ENCODE results near the gene MUC4.

MUC4 gene

DNA sequence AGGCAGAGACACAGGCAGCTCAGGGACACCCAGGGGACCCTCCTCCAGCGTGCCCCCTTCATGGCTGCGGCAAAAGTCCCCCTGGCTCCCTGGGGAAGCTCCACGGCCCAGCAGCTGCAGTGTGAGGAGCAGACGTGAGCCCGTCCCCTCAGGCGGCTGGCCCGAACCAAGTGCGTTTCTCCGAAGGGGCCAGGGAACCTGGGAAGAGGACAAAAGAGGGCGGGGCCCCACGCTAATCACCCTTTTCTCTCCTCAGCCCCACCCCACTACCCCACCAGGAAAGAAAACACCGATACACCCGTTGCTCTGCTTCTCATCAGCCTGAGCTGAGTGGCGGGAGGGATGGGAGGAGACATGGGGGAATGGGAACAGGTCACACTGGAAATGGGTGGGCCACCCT is at the start of gene MUC4:
Gene MUC4 (minus strand): TSS at position 174 of the 400 bp plus-strand sequence. CDS start 112 bp downstream, at position 62.
- ATAC-seq: no peak

DNA sequence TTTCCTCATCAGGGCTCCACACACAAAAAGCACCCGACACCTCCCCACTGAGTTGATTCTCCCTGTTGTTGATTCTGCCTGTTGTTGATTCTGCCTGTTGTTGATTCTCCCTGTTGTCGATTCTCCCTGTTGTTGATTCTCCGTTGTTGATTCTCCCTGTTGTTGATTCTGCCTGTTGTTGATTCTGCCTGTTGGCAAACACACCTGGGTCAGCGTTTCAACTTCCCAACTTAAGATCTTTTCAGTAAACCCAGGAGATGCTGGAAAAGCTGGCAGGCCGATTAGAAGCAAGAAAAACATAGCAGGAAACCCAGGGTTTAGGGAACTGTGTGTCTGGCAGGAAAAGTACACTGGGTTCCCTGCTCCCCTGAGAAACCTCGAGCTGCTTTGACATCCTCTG is 48.7 kb upstream of the MUC4 start:
- no peak for ATAC-seq

- ATAC-seq: no peak
Observed at GRCh38 chr3:195859846-195860411, 48.2 kb upstream of the MUC4 start.

DNA sequence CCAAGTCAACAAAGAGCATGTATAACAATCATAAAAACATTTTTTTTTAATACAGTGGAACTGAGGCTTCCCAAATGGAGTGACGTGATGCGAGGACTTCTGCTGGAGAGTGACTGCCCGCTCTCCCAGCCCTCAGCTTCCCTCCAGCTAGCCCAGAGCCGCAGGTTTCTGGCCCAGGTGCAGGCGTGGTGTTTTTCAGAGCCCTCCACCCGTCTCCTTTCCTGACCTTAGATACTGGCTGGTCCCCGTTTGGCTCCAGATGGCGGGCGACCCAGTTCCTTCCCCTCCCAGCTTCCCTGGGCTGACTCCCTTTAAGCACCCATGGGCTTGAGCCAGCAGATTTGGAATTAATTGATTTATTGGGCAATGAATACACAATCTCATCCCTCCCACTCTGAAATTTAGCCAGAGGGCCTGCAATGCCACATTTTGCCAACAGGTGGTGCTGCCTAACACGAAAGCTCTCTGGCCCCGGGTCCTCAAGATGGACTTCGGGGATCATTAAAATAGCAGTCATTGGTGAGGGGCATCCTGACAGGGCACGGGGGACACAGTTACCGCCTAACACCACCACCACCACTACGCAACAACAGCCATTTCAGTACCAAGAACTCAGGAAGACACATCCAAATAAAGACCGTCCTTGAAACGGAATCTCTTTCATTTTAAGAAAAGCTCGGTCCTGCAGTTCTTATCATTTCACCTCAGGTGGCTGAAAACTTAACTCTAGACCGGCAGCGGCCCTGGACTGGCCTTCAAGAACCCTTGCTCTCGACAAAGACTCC is 47.5 kb upstream of the MUC4 start:
- ATAC-seq: peak; percentile 48 to 60

- ATAC-seq: no peak
Observed at GRCh38 chr3:195856410-195857084, 44.8 kb upstream of the MUC4 start.

- ATAC-seq: no peak
Observed at GRCh38 chr3:195855471-195856409, 44.0 kb upstream of the MUC4 start.

DNA sequence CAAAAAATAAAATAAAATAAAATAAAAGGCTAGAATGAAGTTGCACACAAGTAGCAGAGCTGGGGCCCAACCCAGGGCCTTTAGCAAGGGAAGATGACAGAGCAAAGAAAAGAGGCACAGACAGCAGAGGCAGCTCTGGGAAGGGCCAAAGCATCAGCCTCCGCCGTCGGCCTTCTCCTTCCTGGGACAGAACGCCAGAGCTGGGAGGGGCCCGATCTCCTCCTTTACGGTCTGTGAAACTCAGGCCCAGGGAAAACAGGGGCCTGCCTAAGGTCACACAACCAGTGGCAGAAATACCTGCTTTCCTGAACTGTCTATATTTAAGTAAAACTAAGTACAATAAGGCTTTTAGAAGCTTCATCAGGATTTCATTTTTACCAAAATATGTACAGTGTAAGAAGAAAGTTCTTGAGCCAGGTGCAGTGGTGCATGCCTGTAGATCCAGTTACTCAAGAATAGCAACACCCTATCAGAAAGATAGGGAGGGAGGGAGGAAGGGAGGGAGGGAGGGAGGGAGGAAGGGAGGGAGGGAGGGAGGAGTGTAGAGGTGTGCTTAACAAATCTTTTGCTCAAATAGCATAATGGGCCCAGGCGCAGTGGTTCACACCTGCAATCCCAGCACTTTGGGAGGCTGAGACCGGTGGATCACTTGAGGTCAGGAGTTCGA is 43.0 kb upstream of the MUC4 start:
- no peak for ATAC-seq

DNA sequence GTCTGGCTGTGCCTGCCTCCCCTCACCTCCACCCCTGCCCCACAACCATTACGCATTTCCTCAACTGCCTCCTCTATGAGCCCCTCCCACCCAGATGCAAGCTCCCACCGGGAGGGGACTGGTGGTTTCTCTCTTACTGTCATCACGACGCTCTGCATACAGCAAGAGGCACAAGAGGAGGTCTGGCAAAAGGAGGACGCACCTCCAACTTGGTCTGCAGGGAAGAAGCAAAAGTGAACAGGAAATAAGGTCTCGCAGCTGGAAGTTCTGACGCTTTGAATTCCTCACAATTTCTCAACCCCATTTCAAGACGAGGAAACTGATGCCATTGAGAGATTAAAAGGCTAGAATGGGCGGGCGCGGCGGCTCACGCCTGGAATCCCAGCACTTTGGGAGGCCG is 42.3 kb upstream of the MUC4 start:
- no peak for ATAC-seq

GRCh38 chr3:195853036-195853435 is 41.3 kb upstream of the MUC4 start:
- ATAC-seq: no peak

DNA sequence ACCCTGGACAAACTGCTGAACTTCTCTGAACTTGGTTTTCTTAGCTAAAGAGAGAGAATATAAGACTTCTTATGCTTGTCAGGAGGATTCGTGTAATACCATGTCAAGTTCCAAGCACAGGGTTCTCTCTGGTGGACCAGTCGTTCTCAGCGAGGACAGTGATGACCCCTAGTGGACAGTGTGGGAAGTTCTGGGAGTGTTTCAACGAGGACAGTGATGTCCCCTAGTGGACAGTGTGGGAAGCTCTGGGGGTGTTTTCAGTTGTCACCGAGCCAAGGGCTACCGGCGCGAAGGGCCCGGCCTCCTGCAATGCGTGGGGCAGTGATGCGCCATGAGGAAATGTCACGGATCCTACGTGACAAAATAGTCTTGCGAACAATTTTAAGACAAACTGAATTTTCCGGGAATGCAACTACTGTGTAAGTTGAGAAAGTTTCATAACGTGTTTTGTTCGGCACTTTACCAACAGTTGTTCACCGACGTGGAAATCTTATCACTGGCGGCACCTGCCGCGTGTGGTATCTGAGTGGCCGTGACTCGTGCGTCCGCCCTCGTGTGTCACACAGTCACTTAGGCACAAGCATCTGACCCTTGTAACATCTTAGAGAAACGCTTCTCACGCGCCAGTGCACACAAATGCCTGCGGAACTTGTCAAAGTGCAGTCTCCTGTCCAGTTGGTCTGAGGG is 39.3 kb upstream of the MUC4 start:
- ATAC-seq: peak; percentile 91 to 94

- no peak for ATAC-seq
Observed at GRCh38 chr3:195849322-195850074, 37.8 kb upstream of the MUC4 start.

- no peak for ATAC-seq
Observed at GRCh38 chr3:195847055-195847950, 35.6 kb upstream of the MUC4 start.

GRCh38 chr3:195845483-195845882 is 33.8 kb upstream of the MUC4 start:
- no peak for ATAC-seq

DNA sequence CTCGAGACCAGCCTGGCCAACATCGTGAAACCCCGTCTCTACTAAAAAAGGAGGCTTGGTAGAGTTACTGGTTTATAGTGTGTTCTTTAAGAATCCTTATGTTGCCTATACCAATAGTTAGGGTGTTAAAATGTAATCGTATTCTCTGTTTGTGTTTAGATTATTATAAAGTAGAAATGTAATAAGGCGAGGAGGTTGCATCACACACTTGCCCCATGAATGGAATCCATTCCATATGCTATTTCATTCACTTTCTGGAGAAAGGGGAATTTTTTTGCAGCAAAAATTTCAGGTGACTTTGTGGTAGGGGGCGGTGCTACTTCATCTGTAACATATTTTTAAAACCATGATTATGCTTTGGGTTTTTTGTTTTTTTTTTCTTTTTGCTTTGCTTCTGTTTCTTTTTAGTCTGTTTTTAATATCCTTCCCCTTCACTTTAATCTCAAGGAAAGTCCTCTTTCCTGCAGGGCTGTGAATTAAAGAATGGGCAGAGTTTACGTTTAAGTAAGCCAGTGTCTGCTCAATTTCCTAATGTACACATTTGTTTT is 33.0 kb upstream of the MUC4 start:
- ATAC-seq: no peak

DNA sequence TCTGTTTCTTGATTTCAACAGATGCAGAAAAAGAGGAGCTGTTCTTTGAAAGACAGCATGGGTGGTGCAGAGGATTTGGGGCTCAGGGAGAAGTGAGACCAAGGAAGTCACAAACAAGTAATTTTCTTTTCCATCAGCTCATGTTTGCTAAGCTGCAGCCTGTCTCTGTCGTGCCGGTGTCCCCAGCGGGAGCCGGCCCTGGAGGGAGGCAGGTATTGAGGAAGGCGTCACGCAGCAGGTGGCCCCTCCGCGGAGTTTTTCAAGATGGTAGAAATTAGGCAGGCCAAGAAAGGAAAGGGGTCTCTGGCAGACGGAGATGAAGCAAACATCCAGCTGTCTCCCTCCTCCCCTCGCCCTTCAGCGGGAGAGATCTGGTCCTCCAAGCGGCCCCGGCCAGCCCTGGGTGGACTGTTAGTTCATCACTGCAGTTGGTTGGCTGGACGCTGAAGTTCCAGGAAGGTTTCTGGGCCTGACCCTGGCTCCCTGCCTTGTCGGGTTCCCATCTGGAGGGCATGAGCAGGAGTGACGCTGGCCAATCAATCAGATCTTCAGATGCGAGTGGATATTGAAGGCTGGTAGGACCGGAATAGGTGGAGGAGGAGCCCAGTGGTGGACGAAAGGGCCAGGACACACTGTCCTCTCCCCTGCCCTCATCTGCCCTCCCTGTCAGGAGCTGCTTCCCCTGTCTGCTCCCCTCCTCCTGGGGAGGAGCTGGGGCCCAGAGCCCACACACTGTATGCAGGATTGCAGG is 27.7 kb upstream of the MUC4 start:
- no peak for ATAC-seq

- ATAC-seq: no peak
Observed at GRCh38 chr3:195838714-195839113, 27.0 kb upstream of the MUC4 start.

GRCh38 chr3:195836476-195837135 is 24.9 kb upstream of the MUC4 start:
- ATAC-seq: no peak

GRCh38 chr3:195835791-195836190 is 24.1 kb upstream of the MUC4 start:
- ATAC-seq: no peak

All from activated CD4-positive, CD25-positive, alpha-beta regulatory T cell treated with anti-CD3 and anti-CD28 coated beads, Interleukin-2, amount 50 U/mL, for 24 hours (primary cell).